Measurements from ENCODE around the gene PLA2G4E. TPM values are rescaled to one million over a fixed set of nuclear protein-coding genes. Genes with fewer than 3 reads are reported as not detected.

The PLA2G4E gene
- polyA plus RNA-seq, 2 of the 4 experiments (the other 2 are of a cell fraction) = 0.01 TPM; not detected in 1

GRCh38 chr15:41937568-41937923 lies 83.3 kb downstream of the PLA2G4E start:
- CTCF ChIA-PET = no interaction called here
- Histone ChIP-seq H3K27ac (no peak overlapping the region), H3K4me2 (no peak overlapping the region), H3K4me3 (no peak overlapping the region), H3K9me3 (no peaks in the 10 kb centered on the region), H3K4me1 (peaks cover 45% of the 10 kb centered on the region)
- DNase-seq (ENCODE audit: low read depth in 1 of 2, low spot score in 1 of 2) (no peak), FAIRE-seq (no peak), ATAC-seq (no peak)
- TF ChIP-seq, protein P1, sequence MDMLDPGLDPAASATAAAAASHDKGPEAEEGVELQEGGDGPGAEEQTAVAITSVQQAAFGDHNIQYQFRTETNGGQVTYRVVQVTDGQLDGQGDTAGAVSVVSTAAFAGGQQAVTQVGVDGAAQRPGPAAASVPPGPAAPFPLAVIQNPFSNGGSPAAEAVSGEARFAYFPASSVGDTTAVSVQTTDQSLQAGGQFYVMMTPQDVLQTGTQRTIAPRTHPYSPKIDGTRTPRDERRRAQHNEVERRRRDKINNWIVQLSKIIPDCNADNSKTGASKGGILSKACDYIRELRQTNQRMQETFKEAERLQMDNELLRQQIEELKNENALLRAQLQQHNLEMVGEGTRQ (IDR thresholded peaks at IDR 0.05) = no peak
- TF ChIP-seq, protein P2, sequence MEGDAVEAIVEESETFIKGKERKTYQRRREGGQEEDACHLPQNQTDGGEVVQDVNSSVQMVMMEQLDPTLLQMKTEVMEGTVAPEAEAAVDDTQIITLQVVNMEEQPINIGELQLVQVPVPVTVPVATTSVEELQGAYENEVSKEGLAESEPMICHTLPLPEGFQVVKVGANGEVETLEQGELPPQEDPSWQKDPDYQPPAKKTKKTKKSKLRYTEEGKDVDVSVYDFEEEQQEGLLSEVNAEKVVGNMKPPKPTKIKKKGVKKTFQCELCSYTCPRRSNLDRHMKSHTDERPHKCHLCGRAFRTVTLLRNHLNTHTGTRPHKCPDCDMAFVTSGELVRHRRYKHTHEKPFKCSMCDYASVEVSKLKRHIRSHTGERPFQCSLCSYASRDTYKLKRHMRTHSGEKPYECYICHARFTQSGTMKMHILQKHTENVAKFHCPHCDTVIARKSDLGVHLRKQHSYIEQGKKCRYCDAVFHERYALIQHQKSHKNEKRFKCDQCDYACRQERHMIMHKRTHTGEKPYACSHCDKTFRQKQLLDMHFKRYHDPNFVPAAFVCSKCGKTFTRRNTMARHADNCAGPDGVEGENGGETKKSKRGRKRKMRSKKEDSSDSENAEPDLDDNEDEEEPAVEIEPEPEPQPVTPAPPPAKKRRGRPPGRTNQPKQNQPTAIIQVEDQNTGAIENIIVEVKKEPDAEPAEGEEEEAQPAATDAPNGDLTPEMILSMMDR (IDR thresholded peaks at IDR 0.05) = no peak
- TF ChIP-seq NPAS2 (CRISPR knock-in tag; IDR thresholded peaks at IDR 0.05; ENCODE audit: borderline replicate concordance) (no peak), RFX5 (IDR thresholded peaks at IDR 0.05) (no peak), HES2 (IDR thresholded peaks at IDR 0.05) (no peak), SMC3 (IDR thresholded peaks at IDR 0.05) (no peak), ZFP36 (IDR thresholded peaks at IDR 0.05; ENCODE audit: borderline replicate concordance, partially characterized antibody) (no peak), E2F6 (IDR thresholded peaks at IDR 0.05; ENCODE audit: borderline replicate concordance, low read depth) (no peak), RCOR1 (IDR thresholded peaks at IDR 0.05; ENCODE audit: low read depth, low read length) (no peak), FOSB (CRISPR knock-in tag; IDR thresholded peaks at IDR 0.05) (no peak), RNF2 (IDR thresholded peaks at IDR 0.05; ENCODE audit: borderline replicate concordance, low read depth) (no peak), MAZ (IDR thresholded peaks at IDR 0.05; ENCODE audit: borderline replicate concordance, low read depth, low read length) (no peak), ZC3H11A (IDR thresholded peaks at IDR 0.05) (no peak), TFCP2L1 (CRISPR knock-in tag; IDR thresholded peaks at IDR 0.05) (no peak), ZNF302 (CRISPR knock-in tag; IDR thresholded peaks at IDR 0.05) (no peak)
- TF ChIP-seq, protein P3, sequence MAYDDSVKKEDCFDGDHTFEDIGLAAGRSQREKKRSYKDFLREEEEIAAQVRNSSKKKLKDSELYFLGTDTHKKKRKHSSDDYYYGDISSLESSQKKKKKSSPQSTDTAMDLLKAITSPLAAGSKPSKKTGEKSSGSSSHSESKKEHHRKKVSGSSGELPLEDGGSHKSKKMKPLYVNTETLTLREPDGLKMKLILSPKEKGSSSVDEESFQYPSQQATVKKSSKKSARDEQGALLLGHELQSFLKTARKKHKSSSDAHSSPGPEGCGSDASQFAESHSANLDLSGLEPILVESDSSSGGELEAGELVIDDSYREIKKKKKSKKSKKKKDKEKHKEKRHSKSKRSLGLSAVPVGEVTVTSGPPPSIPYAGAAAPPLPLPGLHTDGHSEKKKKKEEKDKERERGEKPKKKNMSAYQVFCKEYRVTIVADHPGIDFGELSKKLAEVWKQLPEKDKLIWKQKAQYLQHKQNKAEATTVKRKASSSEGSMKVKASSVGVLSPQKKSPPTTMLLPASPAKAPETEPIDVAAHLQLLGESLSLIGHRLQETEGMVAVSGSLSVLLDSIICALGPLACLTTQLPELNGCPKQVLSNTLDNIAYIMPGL (CRISPR knock-in tag; IDR thresholded peaks at IDR 0.05; ENCODE audit: borderline replicate concordance) = no peak
- POLR2A ChIA-PET = no interaction called here
- 97% methylated on average over 4 of the region's 4 CpGs for WGBS (ENCODE audit: missing lambda C conversion rate)

DNA sequence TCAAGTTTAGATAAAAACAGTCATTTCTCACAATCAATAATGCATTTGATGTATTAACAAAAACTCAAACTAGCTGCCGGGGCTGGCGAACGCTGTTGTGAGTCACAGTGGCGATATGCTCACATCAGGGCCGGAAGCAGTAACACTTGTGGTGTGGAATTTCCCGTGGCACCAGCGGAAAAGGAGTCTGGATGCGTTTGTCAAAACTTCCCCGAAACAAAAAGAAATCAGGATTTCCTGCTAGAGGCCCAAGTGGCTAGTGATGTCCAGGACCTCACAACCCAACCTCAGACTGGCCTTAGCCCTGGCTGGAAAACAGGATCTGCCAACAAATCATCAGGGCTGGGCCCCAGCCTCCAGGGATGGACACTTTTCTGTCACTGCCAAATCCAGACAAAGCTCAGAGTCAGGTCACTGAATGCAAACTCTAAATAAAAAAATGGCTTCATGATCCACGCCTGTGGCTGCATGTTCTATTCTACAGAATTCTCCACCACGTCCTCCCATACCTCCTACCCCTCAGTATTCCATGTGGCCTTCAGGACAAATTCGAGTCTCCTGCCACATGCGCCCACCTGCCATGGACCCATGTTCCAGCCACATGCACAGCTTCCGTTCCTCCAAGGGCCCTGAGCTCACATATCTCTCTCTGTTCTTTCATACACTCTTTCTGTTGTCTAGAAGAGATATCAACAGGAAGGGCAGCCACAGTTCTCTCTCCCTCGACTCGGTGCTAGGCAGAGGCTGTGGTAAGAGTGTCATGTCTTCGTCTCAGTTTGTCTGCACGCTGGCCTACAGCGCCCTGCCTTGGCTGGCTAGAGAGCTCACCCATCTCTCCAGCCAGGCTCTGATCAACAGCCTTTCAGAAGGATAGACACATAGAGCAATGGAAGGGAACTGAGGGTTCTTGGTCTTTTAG lies 83.9 kb downstream of the PLA2G4E start:
- Histone ChIP-seq H3K27ac (no peak overlapping the region), H3K4me1 (peaks cover 52% of the 10 kb centered on the region), H3K9me3 (no peaks in the 10 kb centered on the region), H3K4me2 (no peak overlapping the region), H3K4me3 (no peak overlapping the region)
- ChIA-PET CTCF (interaction anchor here (1.2 to 2.1 kb wide), 2 partner anchors 35 to 201 kb away, joined by 5 read pairs; partner anchors contain the start of gene EHD4), POLR2A (interaction anchor here (0.6 kb wide), 1 partner anchor 42 kb away, joined by 4 read pairs; no protein-coding TSS in a partner anchor)
- 87% methylated on average over 19 of the region's 19 CpGs for WGBS (ENCODE audit: missing lambda C conversion rate)
- DNase-seq (ENCODE audit: low read depth in 1 of 2, low spot score in 1 of 2) (no peak), FAIRE-seq (no peak), ATAC-seq (no peak)
- TF ChIP-seq, protein P4, sequence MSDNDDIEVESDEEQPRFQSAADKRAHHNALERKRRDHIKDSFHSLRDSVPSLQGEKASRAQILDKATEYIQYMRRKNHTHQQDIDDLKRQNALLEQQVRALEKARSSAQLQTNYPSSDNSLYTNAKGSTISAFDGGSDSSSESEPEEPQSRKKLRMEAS (IDR thresholded peaks at IDR 0.05) = no peak
- TF ChIP-seq KDM1A (IDR thresholded peaks at IDR 0.05; ENCODE audit: low read depth) (no peak), PBX3 (IDR thresholded peaks at IDR 0.05) (no peak)
